Left ventricle myocardium superior (tissue), 1 donor: ENCODE results near the gene RNF114. TPM values are rescaled to one million over a fixed set of nuclear protein-coding genes. Genes with fewer than 3 reads are reported as not detected.
"Not testable (repeated sequence)": the region's sequence is repeated elsewhere in the genome, so short reads cannot be mapped to it uniquely, and the experiment has no call there.

Experiments used
- ATAC-seq: fragments of 200-7000 bp; cut with Tn5 transposase; one replicate; pipeline ENCODE4 v1.9.1; 2020; ENCODE audit warnings: mild to moderate bottlenecking, moderate library complexity
- DNase-seq: peaks from one replicate; pipeline ENCODE4 v3.0.0-alpha.2; 2020
- intact Hi-C: fragments of 100-400 bp; cut with micrococcal nuclease; formaldehyde crosslinking; loops from one replicate; pipeline ENCODE4 v1.11.0; 2022
- total RNA-seq: library from RNA; stranded (reverse); fragmentation: NEBNext Ultra II Directional; extraction: Animal tissue kit (Norgen Biotek cat#: 25700); gene quantifications from one replicate; pipeline ENCODE4 v1.2.1, GENCODE V29; 2021
- donor health status: DM: no; HTN: yes; CAD: no; lungs with severe emphysema.

Gene RNF114
- total RNA-seq, 1 donor from 2014 or later, result 49.8 TPM

GRCh38 chr20:49955167-49955566 lies 19.0 kb downstream of the RNF114 start:
- no peak for ATAC-seq
- DNase-seq, result no peak
- intact Hi-C loops, result no loop called here

GRCh38 chr20:49955830-49956396 lies 19.7 kb downstream of the RNF114 start:
- DNase-seq, ATAC-seq, intact Hi-C loops: not testable (repeated sequence)

GRCh38 chr20:49956689-49957088 lies 20.5 kb downstream of the RNF114 start:
- ATAC-seq, result peak; percentile 23
- DNase-seq, result no peak
- intact Hi-C loops, result no loop called here

GRCh38 chr20:49957089-49957938 lies 21.1 kb downstream of the RNF114 start:
- intact Hi-C loops, ATAC-seq: not testable (repeated sequence)
- DNase-seq, result peak; percentile 85

GRCh38 chr20:49961413-49961812 lies 25.2 kb downstream of the RNF114 start:
- no peak for DNase-seq
- intact Hi-C loops, result no loop called here
- no peak for ATAC-seq

- intact Hi-C loops, result no loop called here
- no peak for ATAC-seq
- DNase-seq, result no peak
Observed at GRCh38 chr20:49964964-49965780, 29.0 kb downstream of the RNF114 start.

GRCh38 chr20:49965781-49966305 lies 29.6 kb downstream of the RNF114 start:
- DNase-seq (no peak), ATAC-seq (no peak)
- intact Hi-C loops, result no loop called here

- DNase-seq (no peak), ATAC-seq (no peak)
- intact Hi-C loops, result no loop called here
Observed at GRCh38 chr20:49966861-49967260, 30.7 kb downstream of the RNF114 start.

- DNase-seq, result no peak
- ATAC-seq, result peak; percentile 15
- intact Hi-C loops, result no loop called here
Observed at GRCh38 chr20:49969234-49969633, 33.0 kb downstream of the RNF114 start.

GRCh38 chr20:49969946-49970345 lies 33.7 kb downstream of the RNF114 start:
- intact Hi-C loops, result no loop called here
- no peak for DNase-seq
- ATAC-seq, result no peak

GRCh38 chr20:49970498-49970897 lies 34.3 kb downstream of the RNF114 start:
- ATAC-seq (no peak), DNase-seq (no peak)
- intact Hi-C loops, result no loop called here

GRCh38 chr20:49973981-49974380 lies 37.8 kb downstream of the RNF114 start:
- no peak for DNase-seq
- intact Hi-C loops, result no loop called here
- no peak for ATAC-seq

GRCh38 chr20:49976542-49976941 lies 40.3 kb downstream of the RNF114 start:
- ATAC-seq (no peak), DNase-seq (no peak)
- intact Hi-C loops, result loop anchor here (2.0 kb wide), 1 partner anchor 92 kb away; no protein-coding TSS in a partner anchor

- intact Hi-C loops, result loop anchor here (2.0 kb wide), 1 partner anchor 91 kb away; no protein-coding TSS in a partner anchor
- DNase-seq, ATAC-seq: not testable (repeated sequence)
Observed at GRCh38 chr20:49977740-49978139, 41.5 kb downstream of the RNF114 start.

- ATAC-seq, result no peak
- no peak for DNase-seq
- intact Hi-C loops, result no loop called here
Observed at GRCh38 chr20:49978685-49979029, 42.5 kb downstream of the RNF114 start.

GRCh38 chr20:49979030-49979832 lies 43.0 kb downstream of the RNF114 start:
- DNase-seq, result peak; percentile 69

GRCh38 chr20:49980140-49981008 lies 44.2 kb downstream of the RNF114 start:
- ATAC-seq (no peak), DNase-seq (no peak)
- intact Hi-C loops, result loop anchor here (5.0 kb wide), 1 partner anchor 102 kb away; no protein-coding TSS in a partner anchor

More at GRCh38 chr20:49979030-49979832, 43.0 kb downstream of the RNF114 start:
- peak; percentile 68 for ATAC-seq
- intact Hi-C loops, result no loop called here
